Measurements from ENCODE around the gene PSAT1.

The PSAT1 gene

DNA sequence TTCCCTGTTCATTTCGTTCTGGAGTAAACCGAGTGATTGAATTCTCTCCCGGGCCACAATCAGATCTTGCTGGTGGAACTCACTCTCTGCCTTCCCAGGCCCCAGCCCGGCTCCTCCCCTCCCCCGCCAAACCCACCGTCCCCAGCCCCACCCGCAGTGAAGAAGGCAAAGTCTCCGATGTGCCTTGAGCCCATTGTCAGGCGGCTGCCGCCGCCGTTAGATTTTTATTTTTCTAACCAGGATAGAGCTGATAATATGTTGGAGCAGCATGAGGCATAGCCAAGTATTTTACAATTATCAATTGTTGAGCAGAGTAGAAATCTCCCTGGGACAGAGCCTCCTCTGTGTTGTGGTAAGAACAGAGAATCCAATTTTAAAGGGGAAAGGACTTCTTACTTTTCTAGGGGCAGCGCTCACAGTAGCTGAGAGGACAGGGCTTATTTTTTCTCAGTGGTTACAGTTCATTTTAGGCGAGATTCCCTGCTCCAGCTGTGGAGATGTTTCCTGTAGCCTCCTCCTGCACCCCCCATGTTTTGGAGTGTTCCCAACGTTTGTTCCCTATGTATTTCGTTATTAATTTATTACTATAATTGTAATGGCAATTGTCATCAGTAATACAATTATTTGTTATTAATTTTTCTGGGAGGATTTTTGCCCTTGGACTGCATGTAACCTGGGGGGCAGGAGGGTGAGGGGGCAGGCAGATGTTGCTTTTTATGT lies 1.3 kb downstream of the PSAT1 start:
- Histone ChIP-seq H3K36me3 (ENCODE audit: low read length) (peaks cover 17% of the 10 kb centered on the region; the same call in 1 of the 2 replicates), H3K9me2 (replicated peaks; ENCODE audit: insufficient read depth, low read length) (no peaks in the 10 kb centered on the region), H3K9me3 (ENCODE audit: insufficient read depth, low read length) (no peaks in the 10 kb centered on the region), H3K4me3 (ENCODE audit: insufficient read depth, low read length, poor library complexity, severe bottlenecking) (peak overlapping the region; percentile 85), H2AFZ (ENCODE audit: low read depth, low read length, severe bottlenecking) (peak overlapping the region; percentile 88), H3F3A (ENCODE audit: insufficient read depth) (peaks cover 9% of the 10 kb centered on the region; the same call in 1 of the 2 replicates), H3K27me3 (ENCODE audit: low read length) (no peaks in the 10 kb centered on the region), H3K9ac (ENCODE audit: low read length) (peak overlapping the region; percentile 84), H3K27ac (ENCODE audit: low read depth, low read length) (peak overlapping the region; percentile 73), H3K4me2 (ENCODE audit: low read depth, low read length, poor library complexity, severe bottlenecking) (peak overlapping the region; percentile 93), H3K79me2 (ENCODE audit: insufficient read depth, low read length) (peaks cover 30% of the 10 kb centered on the region), H4K20me1 (ENCODE audit: low read depth, low read length) (no peaks in the 10 kb centered on the region; the same call in 1 of the 2 replicates)
- TF ChIP-seq, protein P1, sequence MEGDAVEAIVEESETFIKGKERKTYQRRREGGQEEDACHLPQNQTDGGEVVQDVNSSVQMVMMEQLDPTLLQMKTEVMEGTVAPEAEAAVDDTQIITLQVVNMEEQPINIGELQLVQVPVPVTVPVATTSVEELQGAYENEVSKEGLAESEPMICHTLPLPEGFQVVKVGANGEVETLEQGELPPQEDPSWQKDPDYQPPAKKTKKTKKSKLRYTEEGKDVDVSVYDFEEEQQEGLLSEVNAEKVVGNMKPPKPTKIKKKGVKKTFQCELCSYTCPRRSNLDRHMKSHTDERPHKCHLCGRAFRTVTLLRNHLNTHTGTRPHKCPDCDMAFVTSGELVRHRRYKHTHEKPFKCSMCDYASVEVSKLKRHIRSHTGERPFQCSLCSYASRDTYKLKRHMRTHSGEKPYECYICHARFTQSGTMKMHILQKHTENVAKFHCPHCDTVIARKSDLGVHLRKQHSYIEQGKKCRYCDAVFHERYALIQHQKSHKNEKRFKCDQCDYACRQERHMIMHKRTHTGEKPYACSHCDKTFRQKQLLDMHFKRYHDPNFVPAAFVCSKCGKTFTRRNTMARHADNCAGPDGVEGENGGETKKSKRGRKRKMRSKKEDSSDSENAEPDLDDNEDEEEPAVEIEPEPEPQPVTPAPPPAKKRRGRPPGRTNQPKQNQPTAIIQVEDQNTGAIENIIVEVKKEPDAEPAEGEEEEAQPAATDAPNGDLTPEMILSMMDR (IDR thresholded peaks at IDR 0.05; ENCODE audit: insufficient read depth, low read length, poor library complexity, severe bottlenecking): no peak
- TF ChIP-seq EZH2phosphoT487 (conservative IDR thresholded peaks at IDR 0.05; ENCODE audit: low read length): no peak

DNA sequence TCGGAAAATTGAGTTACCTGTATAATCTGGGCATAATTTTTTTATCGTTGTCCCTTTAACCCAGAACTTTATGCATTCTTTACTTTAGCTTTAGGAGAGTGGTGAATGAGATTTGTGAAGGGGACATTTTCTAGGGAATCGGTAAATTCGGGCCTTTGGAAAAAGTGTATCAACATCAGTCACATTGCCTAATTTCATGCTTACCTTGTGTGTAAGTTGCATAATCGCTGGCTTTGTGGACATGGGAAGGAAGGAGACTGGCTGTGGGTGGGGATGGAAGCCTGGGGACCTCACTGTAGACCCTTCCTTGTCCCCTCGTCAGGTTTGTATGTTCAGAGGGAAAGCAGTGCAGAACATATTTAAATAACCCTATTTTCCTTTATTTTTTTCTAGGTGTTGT lies 3.3 kb downstream of the PSAT1 start:
- H3F3A ChIP-seq (ENCODE audit: insufficient read depth): peaks cover 9% of the 10 kb centered on the region; the same call in 1 of the 2 replicates
- no peaks in the 10 kb centered on the region for H3K9me3 ChIP-seq (ENCODE audit: insufficient read depth, low read length)
- no peaks in the 10 kb centered on the region; the same call in 1 of the 2 replicates for H4K20me1 ChIP-seq (ENCODE audit: low read depth, low read length)
- no peak overlapping the region for H3K4me3 ChIP-seq (ENCODE audit: insufficient read depth, low read length, poor library complexity, severe bottlenecking)
- TF ChIP-seq, protein P1 (IDR thresholded peaks at IDR 0.05; ENCODE audit: insufficient read depth, low read length, poor library complexity, severe bottlenecking): no peak
- TF ChIP-seq EZH2phosphoT487 (conservative IDR thresholded peaks at IDR 0.05; ENCODE audit: low read length): no peak
- no peak overlapping the region for H2AFZ ChIP-seq (ENCODE audit: low read depth, low read length, severe bottlenecking)
- H3K4me2 ChIP-seq (ENCODE audit: low read depth, low read length, poor library complexity, severe bottlenecking): no peak overlapping the region
- H3K36me3 ChIP-seq (ENCODE audit: low read length): peaks cover 26% of the 10 kb centered on the region; the same call in 1 of the 2 replicates
- H3K9ac ChIP-seq (ENCODE audit: low read length): no peak overlapping the region
- H3K79me2 ChIP-seq (ENCODE audit: insufficient read depth, low read length): peaks cover 30% of the 10 kb centered on the region
- no peaks in the 10 kb centered on the region for H3K27me3 ChIP-seq (ENCODE audit: low read length)
- H3K9me2 ChIP-seq (replicated peaks; ENCODE audit: insufficient read depth, low read length): no peaks in the 10 kb centered on the region
- no peak overlapping the region for H3K27ac ChIP-seq (ENCODE audit: low read depth, low read length)

DNA sequence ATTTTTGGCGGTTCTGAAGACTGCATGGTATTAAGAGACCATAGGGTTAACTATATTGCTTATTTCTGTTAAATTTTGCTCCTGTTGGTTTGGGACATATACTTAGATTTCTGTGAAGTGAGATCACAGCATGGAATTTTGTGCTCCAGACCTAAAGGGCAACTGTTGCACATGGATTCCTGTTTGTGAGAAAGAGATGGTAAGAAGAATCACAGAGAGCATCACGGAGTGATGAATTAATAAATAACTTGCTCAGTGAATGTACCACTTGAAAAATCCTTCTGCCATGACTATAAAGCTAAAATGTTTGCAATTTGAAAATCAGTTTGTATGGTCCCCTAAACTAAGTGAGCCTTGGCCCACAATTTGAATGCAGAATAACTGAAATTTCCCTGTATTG lies 4.5 kb downstream of the PSAT1 start:
- no peaks in the 10 kb centered on the region; the same call in 1 of the 2 replicates for H4K20me1 ChIP-seq (ENCODE audit: low read depth, low read length)
- H3K4me2 ChIP-seq (ENCODE audit: low read depth, low read length, poor library complexity, severe bottlenecking): no peak overlapping the region
- peaks cover 26% of the 10 kb centered on the region; the same call in 1 of the 2 replicates for H3K36me3 ChIP-seq (ENCODE audit: low read length)

More for the DNA sequence above, 4.5 kb downstream of the PSAT1 start:
- Histone ChIP-seq H3K27me3 (ENCODE audit: low read length) (no peaks in the 10 kb centered on the region), H3F3A (ENCODE audit: insufficient read depth) (peaks cover 9% of the 10 kb centered on the region; the same call in 1 of the 2 replicates), H3K27ac (ENCODE audit: low read depth, low read length) (no peak overlapping the region), H3K9me2 (replicated peaks; ENCODE audit: insufficient read depth, low read length) (no peaks in the 10 kb centered on the region), H3K79me2 (ENCODE audit: insufficient read depth, low read length) (peaks cover 30% of the 10 kb centered on the region), H3K4me3 (ENCODE audit: insufficient read depth, low read length, poor library complexity, severe bottlenecking) (no peak overlapping the region), H2AFZ (ENCODE audit: low read depth, low read length, severe bottlenecking) (no peak overlapping the region), H3K9me3 (ENCODE audit: insufficient read depth, low read length) (no peaks in the 10 kb centered on the region), H3K9ac (ENCODE audit: low read length) (no peak overlapping the region)
- TF ChIP-seq EZH2phosphoT487 (conservative IDR thresholded peaks at IDR 0.05; ENCODE audit: low read length): no peak
- TF ChIP-seq, protein P1 (IDR thresholded peaks at IDR 0.05; ENCODE audit: insufficient read depth, low read length, poor library complexity, severe bottlenecking): no peak
